Astrocyte of the spinal cord (primary cell): ENCODE data around the gene DISP1.

Experiments
- DNase-seq: peaks from one replicate; pipeline ENCODE4 v3.0.0; 2011; ENCODE audit warnings: low read depth, low spot score
- H3K4me3 ChIP-seq: 2 replicates; pipeline ENCODE4 v1.5.1; 2011; ENCODE audit warnings: low read depth, mild to moderate bottlenecking, low read length, moderate library complexity
- in situ Hi-C: cut with HindIII; loops from 2 replicates; pipeline ENCODE4 v1.10.0; 2017; ENCODE audit warnings: low sequenced_read_pairs
- TF ChIP-seq, protein P1 (sequence below): IDR thresholded peaks from 2 replicates; pipeline ENCODE4 v1.5.1; 2012; ENCODE audit warnings: low read depth, mild to moderate bottlenecking, low read length, inconsistent platforms

Gene DISP1

DNA sequence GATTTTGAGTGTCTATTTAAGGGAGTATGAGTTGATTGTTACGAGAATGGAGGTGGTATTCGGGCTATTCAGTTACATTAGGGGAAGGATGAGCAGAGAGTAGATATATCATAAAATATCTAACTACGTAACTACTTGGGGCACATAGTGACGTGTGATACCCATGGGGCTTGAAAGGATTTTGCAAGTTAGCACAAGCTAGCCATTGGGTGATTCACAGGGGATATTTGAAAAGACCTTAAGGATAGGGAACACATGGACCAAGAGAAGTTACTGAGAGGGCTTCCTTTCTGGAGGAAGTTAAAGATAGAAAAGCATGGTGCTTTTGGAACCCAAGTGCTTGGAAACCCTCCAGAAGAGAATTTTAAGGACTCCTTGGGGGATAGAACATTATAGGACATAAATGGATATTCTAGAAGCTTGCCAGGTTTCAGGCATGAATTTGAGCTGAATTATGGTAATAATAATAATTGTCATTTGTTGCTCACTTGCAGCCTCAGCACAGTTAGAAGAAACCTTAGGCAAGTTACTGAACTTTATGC, 5.4 kb downstream of the DISP1 start:
- TF ChIP-seq, protein P1, sequence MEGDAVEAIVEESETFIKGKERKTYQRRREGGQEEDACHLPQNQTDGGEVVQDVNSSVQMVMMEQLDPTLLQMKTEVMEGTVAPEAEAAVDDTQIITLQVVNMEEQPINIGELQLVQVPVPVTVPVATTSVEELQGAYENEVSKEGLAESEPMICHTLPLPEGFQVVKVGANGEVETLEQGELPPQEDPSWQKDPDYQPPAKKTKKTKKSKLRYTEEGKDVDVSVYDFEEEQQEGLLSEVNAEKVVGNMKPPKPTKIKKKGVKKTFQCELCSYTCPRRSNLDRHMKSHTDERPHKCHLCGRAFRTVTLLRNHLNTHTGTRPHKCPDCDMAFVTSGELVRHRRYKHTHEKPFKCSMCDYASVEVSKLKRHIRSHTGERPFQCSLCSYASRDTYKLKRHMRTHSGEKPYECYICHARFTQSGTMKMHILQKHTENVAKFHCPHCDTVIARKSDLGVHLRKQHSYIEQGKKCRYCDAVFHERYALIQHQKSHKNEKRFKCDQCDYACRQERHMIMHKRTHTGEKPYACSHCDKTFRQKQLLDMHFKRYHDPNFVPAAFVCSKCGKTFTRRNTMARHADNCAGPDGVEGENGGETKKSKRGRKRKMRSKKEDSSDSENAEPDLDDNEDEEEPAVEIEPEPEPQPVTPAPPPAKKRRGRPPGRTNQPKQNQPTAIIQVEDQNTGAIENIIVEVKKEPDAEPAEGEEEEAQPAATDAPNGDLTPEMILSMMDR: no peak
- H3K4me3 ChIP-seq: no peak overlapping the region
- DNase-seq: no peak
- in situ Hi-C loops: no loop called here

DNA sequence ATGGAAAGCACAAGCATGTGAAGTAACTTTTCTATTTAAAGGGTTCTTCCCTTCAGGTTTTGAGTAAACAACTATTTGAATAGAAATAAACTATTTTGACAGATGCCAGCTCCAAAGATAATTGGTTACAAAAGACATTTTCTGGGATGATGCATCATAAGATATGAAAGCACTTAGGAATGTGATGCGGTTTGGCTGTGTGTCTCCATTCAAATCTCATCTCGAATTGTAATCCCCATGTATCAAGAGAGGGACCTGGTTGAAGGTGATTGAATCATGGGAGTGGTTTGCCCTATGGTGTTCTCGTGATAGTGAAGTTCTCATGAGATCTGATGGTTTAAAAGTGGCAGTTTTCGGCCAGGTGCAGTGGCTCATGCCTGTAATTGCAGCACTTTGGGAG, 6.4 kb downstream of the DISP1 start:
- H3K4me3 ChIP-seq: no peak overlapping the region
- in situ Hi-C loops: no loop called here
- TF ChIP-seq, protein P1: no peak
- DNase-seq: no peak

- TF ChIP-seq, protein P1: no peak
- H3K4me3 ChIP-seq: no peak overlapping the region
- in situ Hi-C loops: no loop called here
- no peak for DNase-seq
Measured at GRCh38 chr1:222823695-222824094, 8.9 kb downstream of the DISP1 start.

- DNase-seq: no peak
- in situ Hi-C loops: no loop called here
- TF ChIP-seq, protein P1: no peak
- H3K4me3 ChIP-seq: no peak overlapping the region
Measured at GRCh38 chr1:222824641-222825040, 9.8 kb downstream of the DISP1 start.

GRCh38 chr1:222828939-222829338, 14.1 kb downstream of the DISP1 start:
- TF ChIP-seq, protein P1: peak; percentile 26
- DNase-seq: no peak
- in situ Hi-C loops: no loop called here
- no peak overlapping the region for H3K4me3 ChIP-seq

GRCh38 chr1:222829868-222830267, 15.0 kb downstream of the DISP1 start:
- H3K4me3 ChIP-seq: no peak overlapping the region
- TF ChIP-seq, protein P1: no peak
- peak; percentile 59 for DNase-seq
- in situ Hi-C loops: no loop called here
